Pancreas (tissue), 10 donors: Measurements from ENCODE around the gene STEAP4. TPM values are rescaled to one million over a fixed set of nuclear protein-coding genes. Genes with fewer than 3 reads are reported as not detected.

Experiments used
- ATAC-seq, 4 donors: fragments of 200-7000 bp; cut with Tn5 transposase; one replicate each; pipeline versions ENCODE4 v1.8.0 to v1.9.1; 2020; ENCODE audit warnings: mild to moderate bottlenecking in 4 of 4, moderate library complexity in 4 of 4
- DNase-seq, 6 donors: peaks; one replicate each; pipeline ENCODE4 v3.0.0-alpha.2; 2020
- FAIRE-seq: peaks from 2 replicates; lab custom pipeline; 2012; peaks lifted over from hg19 to GRCh38; lab: Jason Lieb, UNC
- H3K27ac ChIP-seq, 4 donors: fragments of 200-600 bp; sonication (generic); 1 replicate in 3 of 4; 2 replicates in 1 of 4; pipeline versions ENCODE4 v1.5.0 to v1.8.0; 2020
- H3K27me3 ChIP-seq, 4 donors: fragments of 200-600 bp; one replicate each; pipeline ENCODE4 v1.8.0; 2021
- H3K36me3 ChIP-seq, 3 donors: fragments of 200-600 bp; sonication (generic) in 1 of 3; one replicate each; pipeline versions ENCODE4 v1.5.0 to v1.8.0; 2020 to 2021
- H3K4me1 ChIP-seq, 3 donors: fragments of 200-600 bp; one replicate each; pipeline ENCODE4 v1.8.0; 2021
- H3K4me3 ChIP-seq, 4 donors: fragments of 200-600 bp; sonication (generic) in 2 of 4; one replicate each; pipeline versions ENCODE4 v1.5.0 to v1.8.0; 2020 to 2021
- H3K9me3 ChIP-seq, 4 donors: fragments of 200-600 bp; one replicate each; pipeline ENCODE4 v1.8.0; 2021
- CTCF ChIP-seq, 4 donors: fragments of 200-600 bp; sonication (generic) in 3 of 4; IDR thresholded peaks; one replicate each; pipeline versions ENCODE4 v1.5.0 to v1.8.0; 2021; ENCODE audit warnings: antibody characterized with exemption in 4 of 4
- WGBS, 2 donors: extraction: QIAGEN DNeasy Blood & Tissue Kit; methylation state at CpG; one replicate each; pipeline ENCODE4 v1.1.7; 2013; 5-methylcytosine and 5-hydroxymethylcytosine counted together
- intact Hi-C, 3 donors: fragments of 100-400 bp; cut with DNase I; formaldehyde crosslinking; loops; one replicate each; pipeline versions ENCODE4 v1.11.1 to v1.14.2; 2022
- polyA plus RNA-seq, 2 donors: library from polyadenylated mRNA; stranded (reverse); fragments of 200-250 nt; gene quantifications; one replicate each; pipeline ENCODE4 v1.2.3, GENCODE V29; 2013
- total RNA-seq, 6 donors: library from RNA; stranded (reverse); fragmentation: NEBNext Ultra II Directional in 4 of 6; extraction: Animal tissue kit (Norgen Biotek cat#: 25700) in 4 of 6; gene quantifications; one replicate each; pipeline versions ENCODE4 v1.2.1 to v1.2.4, GENCODE V29; 2021 to 2023
- donor health status: healthy with polysubstance abuse.
- donor health status: DM: no; HTN: no; CAD: no; lungs with moderate emphysema.
- donor health status: DM: no; HTN: no; CAD: no.
- donor health status: control.
- donor health status: control.
- donor health status: Bipolar disorder and iron deficiency.
- donor health status: DM: yes; HTN: yes; CAD: no.
- donor health status: DM: no; HTN: no; CAD: no.
- donor health status: DM: no; HTN: no; CAD: no.
- donor health status: DM: yes; HTN: yes; CAD: no.

The STEAP4 gene
- total and polyA plus RNA-seq, 8 donors, result 3.2 to 15.0 (median 7.2) TPM

GRCh38 chr7:88316456-88316855 lies 9.8 kb upstream of the STEAP4 start:
- 91 to 94% methylated on average over 1 of the region's 1 CpG for WGBS, 2 donors

DNA sequence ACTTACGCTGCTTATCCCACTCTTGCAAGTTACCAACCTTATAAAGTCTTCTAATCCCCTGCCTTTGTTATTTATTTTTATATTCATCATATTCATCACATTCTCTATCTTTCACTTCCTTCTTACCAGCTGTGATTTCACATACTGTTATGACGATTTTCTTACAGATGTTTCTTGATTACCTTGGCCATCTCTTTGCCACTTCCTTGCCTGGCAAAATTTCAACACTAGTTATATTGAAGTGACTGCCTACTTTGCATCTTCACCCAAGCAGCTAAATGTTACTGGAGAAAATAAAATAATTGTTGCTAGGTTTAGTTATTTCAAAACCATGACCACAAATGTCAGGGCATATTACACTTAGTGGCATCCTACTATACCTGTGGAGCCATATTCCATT lies 8.8 kb upstream of the STEAP4 start:
- no peak overlapping the region for H3K4me3 ChIP-seq
- peaks cover 0 to 7% (median 0%) of the 10 kb centered on the region in 3 donors for H3K4me1 ChIP-seq
- no peaks in the 10 kb centered on the region for H3K9me3 ChIP-seq
- no peak for FAIRE-seq
- H3K36me3 ChIP-seq, result no peaks in the 10 kb centered on the region
- ATAC-seq, result no peak
- no peaks in the 10 kb centered on the region for H3K27me3 ChIP-seq
- TF ChIP-seq CTCF (IDR thresholded peaks at IDR 0.05), result no peak
- no peak overlapping the region for H3K27ac ChIP-seq
- 66 to 70% methylated on average over 2 of the region's 2 CpGs for WGBS, 2 donors
- intact Hi-C loops, result no loop called here
- no peak for DNase-seq

More at GRCh38 chr7:88316456-88316855, 9.8 kb upstream of the STEAP4 start:
- H3K27me3 ChIP-seq, result no peaks in the 10 kb centered on the region
- no peak overlapping the region for H3K27ac ChIP-seq
- ATAC-seq (no peak), FAIRE-seq (no peak), DNase-seq (no peak)
- H3K36me3 ChIP-seq, result no peaks in the 10 kb centered on the region
- no peaks in the 10 kb centered on the region for H3K9me3 ChIP-seq
- H3K4me3 ChIP-seq, result no peak overlapping the region
- peaks cover 0 to 3% (median 0%) of the 10 kb centered on the region in 3 donors for H3K4me1 ChIP-seq
- intact Hi-C loops, result no loop called here
- TF ChIP-seq CTCF (IDR thresholded peaks at IDR 0.05), result no peak

DNA sequence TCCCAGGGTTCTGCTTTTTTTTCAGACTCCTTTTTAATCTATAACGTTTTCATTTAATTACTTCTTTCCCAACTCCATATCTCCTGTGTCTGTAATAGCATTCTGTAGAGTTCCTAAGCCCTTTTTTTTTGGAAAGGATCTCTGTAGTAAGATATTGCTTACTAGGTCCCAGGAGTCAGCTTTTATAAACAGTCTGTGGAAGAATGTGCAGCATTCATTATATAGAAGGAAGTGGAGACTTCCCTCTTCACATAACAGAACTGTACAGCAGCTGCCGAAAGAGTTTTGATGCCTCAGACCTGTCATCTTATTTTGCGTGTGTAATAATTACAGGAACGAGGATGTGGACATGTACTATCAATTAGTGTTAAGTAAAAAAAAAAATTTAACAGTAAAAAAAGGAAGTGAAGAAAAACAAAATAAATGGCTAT lies 7.4 kb upstream of the STEAP4 start:
- WGBS, 2 donors, result 41 to 47% methylated on average over 4 of the region's 4 CpGs
- Histone ChIP-seq H3K27me3 (no peaks in the 10 kb centered on the region), H3K9me3 (no peaks in the 10 kb centered on the region), H3K4me1 (peaks cover 0 to 7% (median 0%) of the 10 kb centered on the region in 3 donors), H3K4me3 (no peak overlapping the region), H3K27ac (no peak overlapping the region), H3K36me3 (no peaks in the 10 kb centered on the region)
- intact Hi-C loops, result no loop called here
- FAIRE-seq (no peak), ATAC-seq (peak in 2 of 4 donors; percentile 38 to 43), DNase-seq (no peak)
- no peak for TF ChIP-seq CTCF (IDR thresholded peaks at IDR 0.05)

DNA sequence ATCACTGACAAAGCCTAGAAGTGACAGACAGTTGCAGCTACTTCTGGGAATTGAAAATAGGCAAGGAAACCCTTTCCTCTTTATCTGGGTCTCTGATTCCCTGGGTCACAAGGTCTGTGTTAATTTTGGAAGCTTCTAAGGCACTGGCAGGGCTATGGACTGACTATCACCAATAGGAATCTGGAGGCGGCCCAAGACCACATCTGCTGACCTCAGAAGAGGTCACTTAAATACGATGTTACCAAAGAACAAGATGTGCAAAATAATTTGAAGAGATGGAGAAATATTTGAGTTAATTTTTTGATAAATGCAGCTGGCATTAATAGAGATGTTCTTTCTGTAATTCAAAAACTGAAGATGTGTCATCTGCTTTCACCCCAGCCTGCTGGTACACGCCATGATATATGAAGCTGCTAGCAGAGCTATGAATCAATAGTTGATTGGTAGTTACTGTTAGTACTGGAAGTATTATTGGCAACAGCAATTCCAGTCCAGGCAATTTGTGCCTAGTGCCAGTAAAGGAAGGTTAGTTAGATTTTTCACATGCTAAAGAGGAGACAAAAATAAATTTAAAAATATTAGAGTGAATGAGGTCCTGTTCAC lies 5.5 kb upstream of the STEAP4 start:
- H3K36me3 ChIP-seq, result no peaks in the 10 kb centered on the region
- DNase-seq, result peak in 3 of 6 donors; percentile 9 to 20 (median 15)
- intact Hi-C loops, result no loop called here
- no peak for FAIRE-seq
- H3K4me3 ChIP-seq, result no peak overlapping the region
- no peaks in the 10 kb centered on the region for H3K9me3 ChIP-seq
- H3K27ac ChIP-seq, result peak overlapping the region in 2 of 4 donors; percentile 27 to 39
- WGBS, 2 donors, result 57 to 65% methylated on average over 3 of the region's 3 CpGs
- H3K27me3 ChIP-seq, result no peaks in the 10 kb centered on the region
- TF ChIP-seq CTCF (IDR thresholded peaks at IDR 0.05), result no peak
- peak in 2 of 4 donors; percentile 39 to 50 for ATAC-seq
- H3K4me1 ChIP-seq, result peaks cover 0 to 8% (median 0%) of the 10 kb centered on the region in 3 donors

GRCh38 chr7:88311675-88312036 lies 5.0 kb upstream of the STEAP4 start:
- H3K27ac ChIP-seq, result peak overlapping the region in 2 of 4 donors; percentile 27 to 39
- H3K4me3 ChIP-seq, result no peak overlapping the region
- DNase-seq (no peak), FAIRE-seq (no peak), ATAC-seq (peak in 2 of 4 donors; percentile 35 to 44)
- H3K4me1 ChIP-seq, result peaks cover 0 to 11% (median 0%) of the 10 kb centered on the region in 3 donors
- no peaks in the 10 kb centered on the region for H3K36me3 ChIP-seq
- H3K9me3 ChIP-seq, result no peaks in the 10 kb centered on the region
- no peak for TF ChIP-seq CTCF (IDR thresholded peaks at IDR 0.05)
- H3K27me3 ChIP-seq, result no peaks in the 10 kb centered on the region
- intact Hi-C loops, result no loop called here
- WGBS, 2 donors, result 34 to 36% methylated on average over 1 of the region's 1 CpG
